Fibroblast of the aortic adventitia (primary cell): ENCODE results near the gene CCDC34. TPM values are rescaled to one million over a fixed set of nuclear protein-coding genes. Genes with fewer than 3 reads are reported as not detected.

Experiments
- DNase-seq: peaks from one replicate; pipeline ENCODE4 v3.0.0-alpha.2; 2010; ENCODE audit warnings: low read depth
- H3K4me3 ChIP-seq: 2 replicates; pipeline ENCODE4 v1.5.1; 2011; ENCODE audit warnings: low read depth, mild to moderate bottlenecking, control low read depth, low read length, moderate library complexity
- CTCF ChIP-seq: IDR thresholded peaks from 2 replicates; pipeline ENCODE4 v1.5.1; 2011; ENCODE audit warnings: mild to moderate bottlenecking, low read length, control low read depth, inconsistent platforms; ENCODE audit not compliant: insufficient read depth
- total RNA-seq: library from RNA; depleted of rRNA; stranded (reverse); fragments of >200 nt; gene quantifications from 2 replicates; pipeline ENCODE4 v1.2.3, GENCODE V29; 2012; ENCODE audit warnings: low replicate concordance

CCDC34 gene
- total RNA-seq, 1 donor = 10.7 TPM

- no peak for DNase-seq
- no peak for TF ChIP-seq CTCF
- H3K4me3 ChIP-seq = no peak overlapping the region
These were observed 24.3 kb upstream of the CCDC34 start for GRCh38 chr11:27387362-27387761.

- DNase-seq = no peak
- no peak overlapping the region for H3K4me3 ChIP-seq
- TF ChIP-seq CTCF = no peak
These were observed 23.3 kb upstream of the CCDC34 start for GRCh38 chr11:27386181-27386845.

- TF ChIP-seq CTCF = no peak
- peak overlapping the region; percentile 39 for H3K4me3 ChIP-seq
- peak; percentile 83 for DNase-seq
These were observed 22.2 kb upstream of the CCDC34 start for GRCh38 chr11:27385245-27385644.

GRCh38 chr11:27384227-27384626, 21.2 kb upstream of the CCDC34 start:
- H3K4me3 ChIP-seq = no peak overlapping the region
- no peak for DNase-seq
- TF ChIP-seq CTCF = no peak

GRCh38 chr11:27383645-27384044, 20.6 kb upstream of the CCDC34 start:
- H3K4me3 ChIP-seq = no peak overlapping the region
- peak; percentile 35 for TF ChIP-seq CTCF
- DNase-seq = no peak

- no peak for TF ChIP-seq CTCF
- no peak for DNase-seq
- H3K4me3 ChIP-seq = no peak overlapping the region
These were observed 18.2 kb upstream of the CCDC34 start for GRCh38 chr11:27381238-27381666.

GRCh38 chr11:27380771-27381170, 17.8 kb upstream of the CCDC34 start:
- DNase-seq = no peak
- TF ChIP-seq CTCF = no peak

More at GRCh38 chr11:27380771-27381170, 17.8 kb upstream of the CCDC34 start:
- H3K4me3 ChIP-seq = no peak overlapping the region
